A549 (cell line): ENCODE measurements around the gene DNM3.

Experiments
- POLR2A ChIP-seq: IDR thresholded peaks from 2 replicates; pipeline ENCODE4 v1.6.1; 2012; ENCODE audit warnings: mild to moderate bottlenecking, low read length
- RNF2 ChIP-seq: fragments of 200-600 bp; sonication (generic); IDR thresholded peaks from 2 replicates; pipeline ENCODE4 v1.6.1; 2016; ENCODE audit warnings: low read depth, mild to moderate bottlenecking, antibody characterized with exemption, moderate library complexity, borderline replicate concordance
- SMC3 ChIP-seq: fragments of >200 bp; sonication (Bioruptor Twin); formaldehyde crosslinking; IDR thresholded peaks from 3 replicates; pipeline ENCODE4 v1.6.1; 2018; ENCODE audit warnings: inconsistent platforms
- TF ChIP-seq, protein P1 (sequence below): fragments of >200 bp; sonication (Bioruptor Twin); formaldehyde crosslinking; IDR thresholded peaks from 3 replicates; pipeline ENCODE4 v1.5.1; 2016

DNA sequence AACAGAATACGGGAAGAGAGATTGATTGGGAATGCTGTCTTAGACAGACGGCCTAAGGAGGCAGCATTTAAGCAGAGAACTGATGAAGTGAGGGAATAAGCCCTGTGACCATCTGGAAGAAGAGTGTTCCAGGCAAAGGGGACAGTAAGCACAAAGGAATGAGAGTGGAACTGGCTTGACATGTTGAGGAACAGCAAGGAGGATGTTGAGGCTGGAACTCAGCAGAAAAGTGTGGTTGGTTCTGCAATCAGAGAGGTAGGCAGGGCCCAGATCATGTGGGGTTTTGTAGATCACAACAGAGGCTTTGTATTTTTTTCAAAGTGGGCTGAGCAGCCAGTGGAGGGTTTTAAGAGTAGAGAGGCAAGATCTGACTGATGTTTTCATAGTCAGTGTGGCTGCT, 157.4 kb downstream of the DNM3 start:
- TF ChIP-seq POLR2A (no peak), RNF2 (no peak), SMC3 (no peak)
- TF ChIP-seq, protein P1, sequence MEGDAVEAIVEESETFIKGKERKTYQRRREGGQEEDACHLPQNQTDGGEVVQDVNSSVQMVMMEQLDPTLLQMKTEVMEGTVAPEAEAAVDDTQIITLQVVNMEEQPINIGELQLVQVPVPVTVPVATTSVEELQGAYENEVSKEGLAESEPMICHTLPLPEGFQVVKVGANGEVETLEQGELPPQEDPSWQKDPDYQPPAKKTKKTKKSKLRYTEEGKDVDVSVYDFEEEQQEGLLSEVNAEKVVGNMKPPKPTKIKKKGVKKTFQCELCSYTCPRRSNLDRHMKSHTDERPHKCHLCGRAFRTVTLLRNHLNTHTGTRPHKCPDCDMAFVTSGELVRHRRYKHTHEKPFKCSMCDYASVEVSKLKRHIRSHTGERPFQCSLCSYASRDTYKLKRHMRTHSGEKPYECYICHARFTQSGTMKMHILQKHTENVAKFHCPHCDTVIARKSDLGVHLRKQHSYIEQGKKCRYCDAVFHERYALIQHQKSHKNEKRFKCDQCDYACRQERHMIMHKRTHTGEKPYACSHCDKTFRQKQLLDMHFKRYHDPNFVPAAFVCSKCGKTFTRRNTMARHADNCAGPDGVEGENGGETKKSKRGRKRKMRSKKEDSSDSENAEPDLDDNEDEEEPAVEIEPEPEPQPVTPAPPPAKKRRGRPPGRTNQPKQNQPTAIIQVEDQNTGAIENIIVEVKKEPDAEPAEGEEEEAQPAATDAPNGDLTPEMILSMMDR = no peak
